NCI-H526 (cell line): ENCODE data around the gene NTM.
"Not testable (repeated sequence)": the region's sequence is repeated elsewhere in the genome, so short reads cannot be mapped to it uniquely, and the experiment has no call there.

ENCODE experiments used
- DNase-seq, 2 experiments: peaks; one replicate each; lab custom pipeline; 2025; lab: John Stamatoyannopoulos, UW

Gene NTM

DNA sequence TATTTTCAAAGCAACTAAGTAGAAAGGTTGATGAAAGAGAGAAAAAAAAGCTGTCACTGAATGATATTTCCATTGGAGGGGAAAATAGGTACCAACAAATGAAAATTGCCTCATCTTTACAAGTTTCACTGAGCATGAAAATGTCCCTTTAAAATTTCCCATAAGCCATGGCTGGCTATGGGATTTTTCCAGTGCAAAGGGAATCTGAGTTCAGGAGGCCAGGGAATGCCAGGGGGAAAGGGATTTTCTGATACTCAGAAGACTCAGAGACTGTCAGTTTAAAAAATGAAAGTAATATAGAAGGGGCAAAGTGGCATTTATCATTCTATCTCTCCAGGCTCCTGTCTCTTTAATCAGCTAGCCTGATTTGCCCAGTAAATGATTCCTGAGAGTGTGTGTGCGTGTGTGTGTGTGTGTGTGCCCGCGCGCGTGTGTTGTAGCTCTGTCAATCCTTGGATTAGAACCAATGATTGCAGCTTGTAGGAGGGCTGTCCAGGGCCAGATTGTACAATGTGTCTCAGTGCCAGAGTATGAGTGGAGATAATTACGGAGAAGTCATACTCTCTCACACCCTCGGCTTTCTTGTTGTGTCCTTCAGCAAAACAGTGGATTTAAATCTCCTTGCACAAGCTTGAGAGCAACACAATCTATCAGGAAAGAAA, at the start of gene NTM:
Gene NTM (plus strand): TSS at position 526 of the 662 bp plus-strand sequence.
- DNase-seq, result peak; percentile 84 to 95

GRCh38 chr11:131324921-131325570, 45.4 kb upstream of the NTM start:
- peak; percentile 65 to 79 for DNase-seq

DNA sequence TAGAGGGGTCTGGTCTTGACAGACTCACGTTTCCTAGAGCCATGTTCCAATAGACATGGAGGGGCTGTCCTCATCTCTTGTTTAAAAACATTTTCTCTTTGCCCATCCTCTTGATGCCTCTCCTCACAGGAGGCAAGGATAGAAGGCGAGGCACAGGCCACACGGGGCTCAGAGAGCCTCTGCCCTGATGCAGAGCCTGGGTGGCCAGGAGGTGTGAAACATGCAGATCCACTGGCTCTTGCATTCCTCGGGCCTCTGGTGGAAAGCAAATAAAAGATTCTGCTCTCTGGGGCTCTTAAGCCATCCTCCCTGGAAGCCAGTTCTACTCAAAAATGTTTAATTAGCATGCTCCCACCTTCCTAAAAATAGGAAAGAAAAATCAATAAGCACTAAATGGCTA, 43.6 kb upstream of the NTM start:
- DNase-seq, result no peak

GRCh38 chr11:131327421-131327820, 43.0 kb upstream of the NTM start:
- no peak for DNase-seq

GRCh38 chr11:131328843-131329242, 41.6 kb upstream of the NTM start:
- DNase-seq, result no peak

DNA sequence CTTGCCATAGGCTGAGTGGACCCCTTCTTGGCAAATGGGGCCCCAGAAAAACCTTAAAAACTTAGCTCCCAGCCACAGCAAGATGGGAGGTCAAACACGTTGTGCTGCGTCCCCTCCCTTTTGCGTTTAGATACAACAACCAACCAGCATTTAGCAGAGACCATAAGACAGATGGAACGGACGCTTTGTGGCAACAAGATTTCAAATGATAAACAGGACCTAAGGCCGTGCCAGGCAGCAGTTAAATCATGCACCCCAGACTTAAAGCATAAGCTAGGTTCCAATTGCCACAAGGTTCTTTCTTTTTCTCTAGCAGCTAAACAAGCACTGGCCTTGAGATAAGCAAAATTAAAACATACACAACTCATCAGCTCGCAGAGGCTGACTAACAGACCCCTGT, 39.4 kb upstream of the NTM start:
- peak; percentile 60 to 61 for DNase-seq

DNA sequence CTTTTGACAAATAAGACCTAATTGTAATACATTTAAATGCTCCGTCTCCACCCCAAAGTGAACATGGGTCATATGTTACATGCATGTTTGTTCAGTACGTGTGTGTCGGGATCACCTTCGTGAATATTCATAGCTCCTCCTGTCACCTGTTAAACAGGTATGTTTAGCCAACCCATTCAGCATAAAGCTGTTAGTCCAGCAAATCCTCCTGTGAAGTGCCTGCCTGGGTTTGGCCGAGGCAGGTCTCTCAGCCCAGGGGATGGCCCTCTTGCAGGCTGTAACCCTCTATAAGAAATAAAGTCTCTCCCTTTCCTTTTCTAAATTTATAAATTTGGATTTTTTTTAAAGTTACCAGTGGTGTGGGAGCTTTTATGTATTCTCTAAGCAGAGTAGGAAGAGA, 38.9 kb upstream of the NTM start:
- DNase-seq, result peak; percentile 78 to 88

DNA sequence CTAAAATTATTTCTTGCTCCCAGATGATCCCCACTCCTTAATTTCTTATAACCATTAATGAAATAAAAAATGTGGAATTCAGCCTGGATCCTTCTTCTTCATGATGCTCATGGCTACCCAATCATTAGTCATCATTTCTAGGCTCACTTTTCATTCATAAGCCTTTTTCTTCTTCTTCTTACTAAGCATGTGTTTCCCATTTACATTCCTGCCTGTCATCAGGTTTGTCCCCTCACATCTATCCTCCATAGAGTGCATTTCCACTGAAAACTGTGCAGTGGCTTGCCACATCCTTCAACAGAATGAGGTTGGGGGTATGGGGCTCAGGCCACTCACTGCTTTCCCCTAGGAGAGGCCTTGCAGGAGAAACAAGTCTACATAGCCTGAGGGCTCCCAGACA, 35.8 kb upstream of the NTM start:
- DNase-seq, result no peak

- DNase-seq, result not testable (repeated sequence)
These were observed 28.5 kb upstream of the NTM start for GRCh38 chr11:131341900-131342299.

DNA sequence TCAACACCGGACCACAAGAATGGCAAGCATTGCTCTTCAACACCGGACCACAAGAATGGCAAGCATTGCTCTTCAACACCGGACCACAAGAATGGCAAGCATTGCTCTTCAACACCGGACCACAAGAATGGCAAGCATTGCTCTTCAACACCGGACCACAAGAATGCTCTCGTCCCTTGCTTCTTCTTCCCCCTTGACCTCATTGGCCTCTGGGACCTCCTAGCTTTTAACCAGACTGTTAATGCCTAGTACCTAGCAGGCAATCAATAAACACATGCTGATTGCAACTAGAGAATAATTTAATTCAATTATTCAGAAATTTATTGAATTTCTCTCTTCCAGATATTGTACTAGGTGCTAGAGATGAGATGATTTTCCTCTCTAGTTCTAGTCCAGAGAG, 28.0 kb upstream of the NTM start:
- not testable (repeated sequence) for DNase-seq

GRCh38 chr11:131345406-131345805, 25.0 kb upstream of the NTM start:
- DNase-seq, result no peak

DNA sequence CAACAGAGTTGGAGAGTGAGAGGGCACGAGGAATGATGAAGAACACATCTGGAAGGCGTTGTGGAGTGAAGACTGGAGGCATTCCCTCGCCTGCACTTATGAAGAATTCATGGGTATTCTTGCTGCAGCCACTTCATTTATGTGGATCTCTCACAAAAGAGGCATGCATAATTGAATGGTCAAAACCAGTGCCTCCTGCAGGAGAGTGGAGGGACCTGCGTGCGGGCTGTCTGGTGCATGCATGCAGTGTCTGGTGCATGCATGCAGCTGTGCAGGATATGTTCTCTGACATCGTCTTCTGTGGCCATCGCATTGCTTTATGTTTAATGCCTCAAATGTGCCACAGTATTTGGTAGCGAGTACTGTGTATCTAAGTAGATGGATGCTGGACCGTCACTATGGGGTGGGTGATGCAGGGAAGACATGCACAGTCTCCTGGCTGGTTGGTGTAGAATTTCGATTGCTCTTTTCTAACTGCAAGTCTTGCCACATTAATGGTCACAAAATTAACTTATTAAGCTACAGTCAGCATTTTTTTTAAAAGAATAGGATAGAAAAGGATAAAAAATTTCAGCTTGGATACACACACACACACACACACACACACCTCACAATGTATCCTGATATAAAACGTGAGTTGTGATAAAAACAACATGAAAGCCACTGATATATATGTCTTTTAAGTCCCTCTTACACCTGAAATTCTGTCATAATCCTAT, 20.9 kb upstream of the NTM start:
- no peak for DNase-seq

DNA sequence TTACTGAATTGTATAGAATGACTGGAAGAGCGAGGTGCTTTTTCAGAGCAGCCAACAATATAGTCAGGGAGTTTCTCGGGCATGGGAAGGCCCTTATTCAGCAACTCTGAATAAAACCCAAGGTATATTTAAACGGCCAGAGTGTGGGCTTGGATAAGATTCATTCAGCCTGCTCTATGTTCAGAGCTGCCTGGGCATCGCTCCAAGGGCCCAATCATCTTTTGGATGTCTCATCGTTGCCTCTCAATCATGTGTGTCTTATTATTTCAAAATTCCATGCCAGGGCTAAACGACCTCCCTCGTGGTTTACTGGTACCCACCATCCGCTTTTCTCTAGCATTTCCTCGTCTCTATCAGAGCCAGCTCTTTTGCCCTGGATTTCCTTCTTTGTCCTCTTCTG, 19.5 kb upstream of the NTM start:
- DNase-seq, result no peak

DNA sequence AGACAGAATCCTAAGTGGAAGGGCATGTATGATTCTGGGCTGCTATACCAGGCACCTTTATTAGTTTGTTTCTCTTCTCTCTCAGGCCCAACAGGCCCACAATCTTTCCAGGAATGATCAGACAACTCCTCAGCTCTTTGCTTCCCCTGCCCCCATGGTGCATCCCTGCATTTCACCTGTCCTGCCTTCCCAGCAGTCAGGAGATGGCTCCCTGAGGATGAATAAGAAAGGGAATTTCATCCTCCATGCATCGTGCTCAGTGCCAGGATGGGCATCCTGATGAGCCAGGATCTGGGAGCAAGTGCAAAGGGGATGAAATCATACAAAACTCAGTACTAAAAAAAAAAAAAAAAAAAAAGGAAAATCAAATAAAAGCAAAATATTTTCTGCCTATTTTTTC, 18.6 kb upstream of the NTM start:
- no peak for DNase-seq

DNA sequence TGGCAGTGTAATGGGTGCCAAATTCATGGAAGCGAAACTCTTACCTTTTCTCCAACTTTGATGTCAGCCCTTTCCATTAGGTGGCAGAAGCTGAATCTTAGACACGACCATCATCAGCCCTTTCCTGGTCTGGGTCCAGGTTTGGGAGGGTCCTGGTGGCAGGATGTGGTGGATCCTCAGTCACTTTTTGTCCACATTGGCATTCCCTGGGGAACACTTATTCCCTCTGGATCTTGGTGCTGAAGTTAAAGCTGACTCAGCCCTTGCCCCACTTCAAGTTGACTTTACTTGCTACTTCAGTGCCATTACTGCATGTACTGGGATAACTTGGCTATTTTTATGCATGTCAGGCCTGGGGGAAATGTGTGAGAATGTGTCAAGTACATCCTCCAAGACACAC, 16.6 kb upstream of the NTM start:
- no peak for DNase-seq

- no peak for DNase-seq
These were observed 16.1 kb upstream of the NTM start for GRCh38 chr11:131354251-131354701.

DNA sequence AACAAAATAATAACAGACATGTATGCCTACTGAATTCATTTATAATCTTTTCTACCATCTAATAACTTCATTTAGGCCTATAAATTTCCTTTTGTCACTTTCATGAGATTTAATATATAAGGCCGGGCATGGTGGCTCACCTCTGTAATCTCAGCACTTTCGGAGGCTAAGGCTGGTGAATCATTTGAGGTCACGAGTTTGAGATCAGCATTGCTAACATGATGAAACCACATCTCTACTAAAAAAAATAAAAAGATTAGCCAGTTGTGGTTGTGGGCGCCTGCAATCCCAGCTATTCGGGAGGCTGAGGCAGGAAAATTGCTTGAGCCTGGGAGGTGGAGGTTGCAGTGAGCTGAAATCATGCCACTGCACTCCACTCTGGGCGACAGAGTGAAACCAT, 14.2 kb upstream of the NTM start:
- no peak for DNase-seq

- DNase-seq, result no peak
These were observed 5.0 kb upstream of the NTM start for GRCh38 chr11:131365329-131365930.

- peak; percentile 56 to 70 for DNase-seq
These were observed 731 bp downstream of the NTM start for GRCh38 chr11:131370901-131371790.

GRCh38 chr11:131371791-131372104, 1.3 kb downstream of the NTM start:
- DNase-seq, result peak in 1 of 2 experiments; percentile 53

GRCh38 chr11:131372234-131372962, 2.0 kb downstream of the NTM start:
- DNase-seq, result peak; percentile 51 to 90
